SU-DHL-6 (cell line): ENCODE measurements around the gene ASCC3.
"Not testable (repeated sequence)": the region's sequence is repeated elsewhere in the genome, so short reads cannot be mapped to it uniquely, and the experiment has no call there.

Experiments
- H2AFZ ChIP-seq: fragments of 200-600 bp; sonication (generic); 2 replicates; pipeline ENCODE4 v1.6.1; 2014; ENCODE audit warnings: low read depth, mild to moderate bottlenecking, moderate library complexity, mixed read lengths, antibody characterized with exemption, low read length; ENCODE audit not compliant: severe bottlenecking
- H3F3A ChIP-seq: fragments of 200-600 bp; shearing (Covaris generic); 2 replicates; pipeline ENCODE4 v1.6.0; 2016; ENCODE audit warnings: antibody characterized with exemption, mild to moderate bottlenecking; ENCODE audit not compliant: insufficient read depth
- H3K27ac ChIP-seq: fragments of 200-600 bp; sonication (generic); 2 replicates; pipeline ENCODE4 v1.5.1; 2016; ENCODE audit warnings: low read depth, mild to moderate bottlenecking, low read length, moderate library complexity, mixed read lengths
- H3K27me3 ChIP-seq: fragments of 200-600 bp; sonication (generic), shearing (Covaris generic); 2 replicates; pipeline ENCODE4 v1.6.0; 2014; ENCODE audit warnings: mild to moderate bottlenecking, low read length
- H3K36me3 ChIP-seq: fragments of 200-600 bp; sonication (generic); 2 replicates; pipeline ENCODE4 v1.6.1; 2014; ENCODE audit warnings: mild to moderate bottlenecking, low read length, mixed read lengths
- H3K4me2 ChIP-seq: fragments of 300-600, 200-600 bp; shearing (Covaris generic), sonication (generic); 2 replicates; pipeline ENCODE4 v1.6.0; 2014; ENCODE audit warnings: low read length, low read depth, mild to moderate bottlenecking; ENCODE audit not compliant: poor library complexity, severe bottlenecking
- H3K4me3 ChIP-seq: fragments of 200-600 bp; sonication (generic); 2 replicates; pipeline ENCODE4 v1.5.1; 2014; ENCODE audit warnings: antibody characterized with exemption, low read length, mild to moderate bottlenecking, mixed read lengths; ENCODE audit not compliant: insufficient read depth, poor library complexity, severe bottlenecking
- H3K79me2 ChIP-seq: fragments of 200-600 bp; sonication (generic); 2 replicates; pipeline ENCODE4 v1.6.1; 2014; ENCODE audit warnings: mild to moderate bottlenecking, low read length, moderate library complexity; ENCODE audit not compliant: insufficient read depth
- H3K9ac ChIP-seq: fragments of 200-600 bp; sonication (generic); 2 replicates; pipeline ENCODE4 v1.7.0; 2014; ENCODE audit warnings: mild to moderate bottlenecking, low read length
- H3K9me2 ChIP-seq: fragments of 200-600 bp; sonication (generic); replicated peaks from 2 replicates; pipeline ENCODE4 v1.6.1; 2014; ENCODE audit warnings: low read length; ENCODE audit not compliant: insufficient read depth
- H3K9me3 ChIP-seq: fragments of 200-600 bp; sonication (generic); 2 replicates; pipeline ENCODE4 v1.6.1; 2014; ENCODE audit warnings: low read length, mixed read lengths; ENCODE audit not compliant: insufficient read depth
- H4K20me1 ChIP-seq: fragments of 200-600 bp; sonication (generic); 2 replicates; pipeline ENCODE4 v1.6.1; 2014; ENCODE audit warnings: low read depth, mild to moderate bottlenecking, antibody characterized with exemption, low read length, moderate library complexity, mixed read lengths
- EZH2phosphoT487 ChIP-seq: fragments of 200-600 bp; sonication (generic), shearing (Covaris generic); conservative IDR thresholded peaks from 2 replicates; pipeline ENCODE4 v1.6.1; 2018; ENCODE audit warnings: mild to moderate bottlenecking, antibody characterized with exemption, low read length, moderate library complexity, mixed read lengths
- TF ChIP-seq, protein P1 (sequence below): fragments of 200-600 bp; sonication (generic); IDR thresholded peaks from one replicate; pipeline ENCODE4 v1.5.1; 2017; ENCODE audit warnings: antibody characterized with exemption, mild to moderate bottlenecking, low read length, moderate library complexity; ENCODE audit not compliant: insufficient read depth, poor library complexity, severe bottlenecking

Gene ASCC3

DNA sequence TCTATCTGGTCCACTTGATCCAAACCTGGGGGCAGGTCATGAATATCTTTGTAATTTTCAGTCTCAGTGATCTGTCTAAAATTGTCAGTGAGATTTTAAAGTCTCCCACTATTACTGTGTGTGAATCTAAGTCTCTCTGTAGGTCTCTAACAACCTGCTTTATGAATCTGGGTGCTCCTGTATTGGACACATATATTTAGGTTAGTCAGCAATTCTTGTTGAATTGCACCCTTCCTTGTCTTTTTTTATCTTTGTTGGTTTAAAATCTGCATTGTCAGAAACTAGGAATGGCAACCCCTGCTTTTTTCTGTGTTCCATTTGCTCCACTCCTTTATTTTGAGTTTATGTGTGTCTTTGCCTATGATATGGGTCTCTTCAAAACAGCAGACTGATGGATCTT is 140.7 kb downstream of the ASCC3 start:
- H3K36me3 ChIP-seq: peaks cover 12% of the 10 kb centered on the region
- no peak overlapping the region for H3K4me2 ChIP-seq
- no peak for TF ChIP-seq EZH2phosphoT487
- TF ChIP-seq, protein P1, sequence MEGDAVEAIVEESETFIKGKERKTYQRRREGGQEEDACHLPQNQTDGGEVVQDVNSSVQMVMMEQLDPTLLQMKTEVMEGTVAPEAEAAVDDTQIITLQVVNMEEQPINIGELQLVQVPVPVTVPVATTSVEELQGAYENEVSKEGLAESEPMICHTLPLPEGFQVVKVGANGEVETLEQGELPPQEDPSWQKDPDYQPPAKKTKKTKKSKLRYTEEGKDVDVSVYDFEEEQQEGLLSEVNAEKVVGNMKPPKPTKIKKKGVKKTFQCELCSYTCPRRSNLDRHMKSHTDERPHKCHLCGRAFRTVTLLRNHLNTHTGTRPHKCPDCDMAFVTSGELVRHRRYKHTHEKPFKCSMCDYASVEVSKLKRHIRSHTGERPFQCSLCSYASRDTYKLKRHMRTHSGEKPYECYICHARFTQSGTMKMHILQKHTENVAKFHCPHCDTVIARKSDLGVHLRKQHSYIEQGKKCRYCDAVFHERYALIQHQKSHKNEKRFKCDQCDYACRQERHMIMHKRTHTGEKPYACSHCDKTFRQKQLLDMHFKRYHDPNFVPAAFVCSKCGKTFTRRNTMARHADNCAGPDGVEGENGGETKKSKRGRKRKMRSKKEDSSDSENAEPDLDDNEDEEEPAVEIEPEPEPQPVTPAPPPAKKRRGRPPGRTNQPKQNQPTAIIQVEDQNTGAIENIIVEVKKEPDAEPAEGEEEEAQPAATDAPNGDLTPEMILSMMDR: no peak
- H3K9me3 ChIP-seq: no peaks in the 10 kb centered on the region
- H3F3A ChIP-seq: no peaks in the 10 kb centered on the region
- H3K9ac ChIP-seq: no peak overlapping the region
- no peaks in the 10 kb centered on the region for H3K27me3 ChIP-seq
- H3K4me3 ChIP-seq: no peak overlapping the region
- no peak overlapping the region for H3K27ac ChIP-seq
- no peaks in the 10 kb centered on the region for H3K9me2 ChIP-seq
- H3K79me2 ChIP-seq: no peaks in the 10 kb centered on the region
- H4K20me1 ChIP-seq: no peaks in the 10 kb centered on the region
- no peak overlapping the region for H2AFZ ChIP-seq

DNA sequence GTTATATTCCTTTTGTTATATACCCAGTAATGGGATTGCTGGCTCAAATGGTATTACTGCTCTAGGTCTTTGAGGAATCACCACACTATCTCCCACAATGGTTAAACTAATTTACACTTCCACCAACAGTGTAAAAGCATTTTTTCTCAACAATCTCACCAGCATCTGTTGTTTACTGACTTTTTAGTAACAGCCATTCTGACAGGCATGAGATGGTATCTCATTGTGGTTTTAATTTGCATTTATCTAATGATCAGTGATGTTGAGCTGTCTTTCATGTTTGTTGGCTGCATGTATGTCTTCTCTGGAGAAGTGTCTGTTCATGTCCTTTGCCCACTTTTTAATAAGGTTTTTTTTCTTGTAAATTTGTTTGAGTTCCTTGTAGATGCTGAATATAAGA is 143.4 kb downstream of the ASCC3 start:
- H3K4me2 ChIP-seq, H3K79me2 ChIP-seq, H3K27me3 ChIP-seq, H3K36me3 ChIP-seq, H2AFZ ChIP-seq, H3K9ac ChIP-seq, H3F3A ChIP-seq, H3K4me3 ChIP-seq, H3K9me2 ChIP-seq, H4K20me1 ChIP-seq, H3K27ac ChIP-seq, H3K9me3 ChIP-seq: not testable (repeated sequence)

DNA sequence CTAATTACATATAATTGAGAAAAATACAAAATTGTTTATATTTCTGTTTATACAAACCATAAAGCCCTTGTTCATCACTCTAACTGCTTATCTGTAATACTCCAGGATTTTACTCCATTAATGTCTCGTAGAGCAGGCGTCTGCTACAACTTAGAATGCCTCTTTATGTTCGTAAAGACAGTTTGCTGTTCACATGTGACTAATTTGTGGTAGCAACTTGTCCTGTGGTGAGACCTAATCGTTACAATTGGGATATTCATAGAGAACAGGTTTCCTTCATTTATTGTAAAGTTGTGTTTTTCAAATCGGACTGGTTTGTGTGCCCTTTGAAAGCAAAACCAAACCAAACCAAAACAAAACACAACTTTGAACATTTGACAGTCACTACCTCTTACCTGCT is 149.7 kb downstream of the ASCC3 start:
- no peaks in the 10 kb centered on the region for H3K9me3 ChIP-seq
- no peak overlapping the region for H3K27ac ChIP-seq
- H4K20me1 ChIP-seq: no peaks in the 10 kb centered on the region; the same call in 1 of the 2 replicates
- no peaks in the 10 kb centered on the region for H3K9me2 ChIP-seq
- no peak for TF ChIP-seq EZH2phosphoT487
- TF ChIP-seq, protein P1: no peak
- no peak overlapping the region for H2AFZ ChIP-seq
- H3K9ac ChIP-seq: no peak overlapping the region
- H3K79me2 ChIP-seq: no peaks in the 10 kb centered on the region
- no peaks in the 10 kb centered on the region for H3K27me3 ChIP-seq
- H3K4me3 ChIP-seq: no peak overlapping the region
- no peaks in the 10 kb centered on the region for H3K36me3 ChIP-seq
- no peaks in the 10 kb centered on the region for H3F3A ChIP-seq
- H3K4me2 ChIP-seq: no peak overlapping the region

DNA sequence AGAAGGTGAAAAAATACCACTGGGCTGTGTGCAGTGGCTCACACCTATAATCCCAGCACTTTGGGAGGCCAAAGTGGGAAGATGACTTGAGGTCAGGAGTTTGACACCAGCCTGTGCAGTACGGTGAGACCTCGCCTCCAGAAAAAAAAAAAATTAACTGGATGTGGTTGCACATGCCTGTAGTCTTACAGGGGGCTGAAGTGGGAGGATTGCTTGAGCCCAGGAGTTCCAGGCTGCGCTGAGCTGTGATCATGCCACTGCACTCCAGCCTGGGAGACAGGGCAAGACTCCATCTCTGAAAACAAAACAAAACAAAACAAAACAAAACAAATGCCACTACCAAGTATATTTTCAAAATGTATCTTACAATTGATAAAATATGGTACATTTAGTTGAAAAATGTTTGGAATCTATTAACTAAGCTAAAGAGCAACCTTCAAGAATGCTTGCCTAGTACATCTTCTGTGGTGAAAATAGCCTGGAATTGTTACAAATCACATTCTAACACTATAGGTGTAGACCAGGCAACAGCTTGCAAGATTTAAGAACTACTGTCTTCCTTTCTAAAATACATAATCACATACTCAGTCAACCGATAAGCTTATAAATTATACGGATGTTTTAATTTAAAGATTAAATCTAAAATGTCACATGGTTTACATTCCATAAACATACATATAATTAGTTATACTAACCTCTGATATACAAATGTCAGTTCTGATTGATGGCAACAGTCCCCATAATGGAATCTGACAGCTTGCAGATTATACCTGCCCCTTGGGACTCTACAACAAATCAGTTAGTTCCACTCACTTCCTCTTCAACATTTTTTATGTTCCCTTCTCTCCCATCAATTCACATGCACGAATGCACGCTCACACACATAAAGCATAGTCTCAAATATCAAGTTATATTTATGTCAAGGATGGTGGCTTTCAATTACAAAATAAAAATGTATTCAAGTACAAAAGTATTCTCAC is 150.8 kb downstream of the ASCC3 start:
- Histone ChIP-seq H3K4me3 (no peak overlapping the region), H3K9ac (no peak overlapping the region), H3K36me3 (0 out of 2 replicates have a peak, but pooled peaks cover under 1% of the 10 kb centered on the region), H3K27ac (no peak overlapping the region), H3K9me2 (no peaks in the 10 kb centered on the region), H3K9me3 (no peaks in the 10 kb centered on the region), H4K20me1 (no peaks in the 10 kb centered on the region; the same call in 1 of the 2 replicates), H2AFZ (no peak overlapping the region), H3F3A (peaks cover 4% of the 10 kb centered on the region; the same call in 1 of the 2 replicates), H3K4me2 (no peak overlapping the region), H3K79me2 (no peaks in the 10 kb centered on the region), H3K27me3 (no peaks in the 10 kb centered on the region)
- TF ChIP-seq EZH2phosphoT487: no peak
- TF ChIP-seq, protein P1: no peak
